Heart left ventricle (tissue), 13 donors: ENCODE data around the gene C7orf25.

Experiments
- POLR2A ChIP-seq, 2 donors: fragments of 450-650 bp; IDR thresholded peaks; one replicate each; pipeline ENCODE4 v1.6.1; 2017; ENCODE audit warnings: antibody characterized with exemption in 2 of 2, mild to moderate bottlenecking in 2 of 2, moderate library complexity in 2 of 2
- TF ChIP-seq, protein P1 (sequence below), 12 donors: fragments of 200-600 bp; sonication (generic) in 4 of 12; IDR thresholded peaks; one replicate each; pipeline versions ENCODE4 v1.5.0 to v1.8.0; 2018 to 2022; ENCODE audit warnings: antibody characterized with exemption in 12 of 12, mild to moderate bottlenecking in 5 of 12
- donor health status: ischemic (EF 13 %, LVEDD 7.1; RV severe dilation, severe dysfunction).
- donor health status: DM: no; HTN: yes; CAD: no.
- donor health status: DM: no; HTN: no; CAD: no.
- donor health status: ischemic (EF 25% LVEDD 6.9; RV normal size, moderate dysfunction).
- donor health status: ischemic (EF 25% LVEDD 5.7; RV mildly dilated, moderate dysfunction).
- donor health status: ischemic (EF 35%, LVEDD 5.7; RV mildly dilated, moderate dysfunction).
- donor health status: nonischemic (EF 11% LVEDD 7.7; RV severe dilation, severe dysfunction).
- donor health status: DM: yes; HTN: yes; CAD: no.
- donor health status: PGD.
- donor health status: ischemic (EF 29% LVEDD 5.4; RV normal size, mild dysfunction).
- donor health status: nonischemic (EF 23%, LVEDD 6.1; RV moderate dilation, normal function).

DNA sequence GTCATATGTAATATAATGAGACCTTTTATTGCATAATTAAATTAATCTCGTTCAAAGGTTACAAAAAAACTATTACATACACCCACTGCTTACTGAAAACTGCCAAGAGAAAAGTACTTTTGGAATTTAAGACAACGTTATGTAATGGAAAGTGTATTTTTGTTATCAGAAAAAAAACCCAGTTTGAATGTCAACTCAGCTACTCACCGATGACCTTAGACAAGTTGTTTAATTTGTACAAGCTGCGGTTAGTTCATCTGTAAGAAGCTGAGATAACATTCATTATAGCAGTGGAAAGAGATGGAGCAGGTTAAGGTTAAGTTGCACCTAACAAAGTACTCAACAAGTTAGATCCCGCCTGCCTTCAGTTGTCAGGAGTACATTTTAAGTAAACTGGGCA is 19.0 kb upstream of the C7orf25 start:
- TF ChIP-seq, protein P1, sequence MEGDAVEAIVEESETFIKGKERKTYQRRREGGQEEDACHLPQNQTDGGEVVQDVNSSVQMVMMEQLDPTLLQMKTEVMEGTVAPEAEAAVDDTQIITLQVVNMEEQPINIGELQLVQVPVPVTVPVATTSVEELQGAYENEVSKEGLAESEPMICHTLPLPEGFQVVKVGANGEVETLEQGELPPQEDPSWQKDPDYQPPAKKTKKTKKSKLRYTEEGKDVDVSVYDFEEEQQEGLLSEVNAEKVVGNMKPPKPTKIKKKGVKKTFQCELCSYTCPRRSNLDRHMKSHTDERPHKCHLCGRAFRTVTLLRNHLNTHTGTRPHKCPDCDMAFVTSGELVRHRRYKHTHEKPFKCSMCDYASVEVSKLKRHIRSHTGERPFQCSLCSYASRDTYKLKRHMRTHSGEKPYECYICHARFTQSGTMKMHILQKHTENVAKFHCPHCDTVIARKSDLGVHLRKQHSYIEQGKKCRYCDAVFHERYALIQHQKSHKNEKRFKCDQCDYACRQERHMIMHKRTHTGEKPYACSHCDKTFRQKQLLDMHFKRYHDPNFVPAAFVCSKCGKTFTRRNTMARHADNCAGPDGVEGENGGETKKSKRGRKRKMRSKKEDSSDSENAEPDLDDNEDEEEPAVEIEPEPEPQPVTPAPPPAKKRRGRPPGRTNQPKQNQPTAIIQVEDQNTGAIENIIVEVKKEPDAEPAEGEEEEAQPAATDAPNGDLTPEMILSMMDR (IDR thresholded peaks at IDR 0.05), result no peak
- no peak for TF ChIP-seq POLR2A (IDR thresholded peaks at IDR 0.05)
